Lung (tissue), 12 donors: ENCODE measurements around the gene SLC25A29. TPM values are rescaled to one million over a fixed set of nuclear protein-coding genes. Genes with fewer than 3 reads are reported as not detected.

Experiments used
- ATAC-seq: fragments of 200-7000 bp; cut with Tn5 transposase; one replicate; pipeline ENCODE4 v1.9.1; 2020; ENCODE audit warnings: moderate number of reproducible peaks; ENCODE audit not compliant: insufficient read depth, low FRiP score
- DNase-seq, 3 donors: peaks; one replicate each; pipeline ENCODE4 v3.0.0-alpha.2; 2013 to 2017
- H3K27ac ChIP-seq, 2 donors: one replicate each; pipeline ENCODE4 v1.5.1; 2013; ENCODE audit warnings: mild to moderate bottlenecking in 2 of 2, moderate library complexity in 2 of 2, control low read depth in 1 of 2, inconsistent platforms in 1 of 2, low read depth in 1 of 2, low read length in 1 of 2
- H3K27me3 ChIP-seq, 3 donors: one replicate each; pipeline ENCODE4 v1.5.1; 2013; ENCODE audit warnings: low read length in 2 of 3; ENCODE audit not compliant: control insufficient read depth in 3 of 3, insufficient read depth in 3 of 3
- H3K36me3 ChIP-seq, 4 donors: one replicate each; pipeline ENCODE4 v1.5.1; 2013; ENCODE audit warnings: low read length in 4 of 4, mild to moderate bottlenecking in 1 of 4, moderate library complexity in 1 of 4; ENCODE audit not compliant: control insufficient read depth in 4 of 4, insufficient read depth in 4 of 4
- H3K4me1 ChIP-seq, 5 donors: one replicate each; pipeline ENCODE4 v1.5.1; 2013; ENCODE audit warnings: low read length in 5 of 5, mild to moderate bottlenecking in 2 of 5, moderate library complexity in 1 of 5; ENCODE audit not compliant: control insufficient read depth in 5 of 5, insufficient read depth in 5 of 5
- H3K4me3 ChIP-seq: one replicate; pipeline ENCODE4 v1.5.1; 2013; ENCODE audit warnings: mild to moderate bottlenecking, control low read depth, moderate library complexity
- H3K9ac ChIP-seq, 2 donors: one replicate each; pipeline ENCODE4 v1.5.1; 2013; ENCODE audit warnings: low read length in 2 of 2, control low read depth in 1 of 2; ENCODE audit not compliant: insufficient read depth in 1 of 2
- H3K9me3 ChIP-seq, 4 donors: one replicate each; pipeline ENCODE4 v1.5.1; 2013; ENCODE audit warnings: low read length in 3 of 4, mild to moderate bottlenecking in 1 of 4, moderate library complexity in 1 of 4; ENCODE audit not compliant: control insufficient read depth in 4 of 4, insufficient read depth in 3 of 4
- CTCF ChIP-seq: IDR thresholded peaks from 2 replicates; pipeline ENCODE4 v1.5.1; 2012; ENCODE audit warnings: mild to moderate bottlenecking; ENCODE audit errors: control extremely low read depth, extremely low read depth
- WGBS, 2 donors: extraction: QIAGEN DNeasy Blood & Tissue Kit; methylation state at CpG; one replicate each; pipeline ENCODE4 v1.1.7; 2013; 5-methylcytosine and 5-hydroxymethylcytosine counted together
- polyA plus RNA-seq, 2 donors: library from polyadenylated mRNA; stranded (reverse); fragments of 200-250 nt; gene quantifications; one replicate each; pipeline ENCODE4 v1.2.1, GENCODE V29; 2013
- total RNA-seq, 2 donors: library from RNA; depleted of rRNA in 1 of 2; stranded (reverse); fragments of >200 nt in 1 of 2; gene quantifications; one replicate each; pipeline ENCODE4 v1.2.1, GENCODE V29; 2014 to 2021
- donor health status: control.
- donor health status: control.
- donor health status: Bipolar disorder and iron deficiency.
- donor health status: healthy.
- donor health status: DM: yes; HTN: yes; CAD: no.

The SLC25A29 gene
- total and polyA plus RNA-seq, 4 donors: 34.6 to 91.0 (median 60.5) TPM

GRCh38 chr14:100317389-100317788, 11.1 kb upstream of the SLC25A29 start:
- H3K9ac ChIP-seq: no peak overlapping the region
- DNase-seq (no peak), ATAC-seq (no peak)
- peaks cover 0 to 2% (median 0%) of the 10 kb centered on the region in 4 donors for H3K9me3 ChIP-seq
- no peak overlapping the region for H3K4me3 ChIP-seq
- H3K36me3 ChIP-seq: no peaks in the 10 kb centered on the region
- WGBS, 2 donors: 90 to 91% methylated on average over 6 of the region's 6 CpGs
- TF ChIP-seq CTCF: no peak
- H3K4me1 ChIP-seq: peaks cover 0 to 12% (median 7%) of the 10 kb centered on the region in 5 donors
- H3K27me3 ChIP-seq: no peaks in the 10 kb centered on the region
- no peak overlapping the region for H3K27ac ChIP-seq

GRCh38 chr14:100314724-100315123, 8.5 kb upstream of the SLC25A29 start:
- no peak overlapping the region for H3K27ac ChIP-seq
- peaks cover 0 to 5% (median 0%) of the 10 kb centered on the region in 3 donors for H3K27me3 ChIP-seq
- TF ChIP-seq CTCF: no peak
- DNase-seq (no peak), ATAC-seq (no peak)
- H3K9ac ChIP-seq: no peak overlapping the region
- H3K9me3 ChIP-seq: peaks cover 0 to 2% (median 0%) of the 10 kb centered on the region in 4 donors
- no peaks in the 10 kb centered on the region for H3K36me3 ChIP-seq
- 88 to 90% methylated on average over 6 of the region's 6 CpGs for WGBS, 2 donors
- H3K4me3 ChIP-seq: no peak overlapping the region
- peaks cover 0 to 13% (median 7%) of the 10 kb centered on the region in 5 donors for H3K4me1 ChIP-seq

GRCh38 chr14:100313464-100314230, 7.4 kb upstream of the SLC25A29 start:
- peaks cover 0 to 5% (median 0%) of the 10 kb centered on the region in 3 donors for H3K27me3 ChIP-seq
- no peak overlapping the region for H3K27ac ChIP-seq
- H3K36me3 ChIP-seq: no peaks in the 10 kb centered on the region
- H3K4me3 ChIP-seq: no peak overlapping the region
- DNase-seq (no peak), ATAC-seq (no peak)
- H3K9ac ChIP-seq: no peak overlapping the region
- H3K9me3 ChIP-seq: peaks cover 0 to 2% (median 0%) of the 10 kb centered on the region in 4 donors
- H3K4me1 ChIP-seq: peaks cover 0 to 13% (median 7%) of the 10 kb centered on the region in 5 donors
- TF ChIP-seq CTCF: no peak
- WGBS, 2 donors: 89 to 90% methylated on average over 25 to 26 of the region's 26 CpGs
